H1 (cell line): ENCODE measurements around the gene GRIA4. TPM values are rescaled to one million over a fixed set of nuclear protein-coding genes. Genes with fewer than 3 reads are reported as not detected.

Experiments
- CTCF ChIA-PET: fragments of 300-600 bp; sonication (Branson Sonifier 250); formaldehyde crosslinking; loops from one replicate; lab custom pipeline; 2021; ENCODE audit not compliant: partially characterized antibody; lab: Charles Lee
- POLR2A ChIA-PET: fragments of 300-600 bp; sonication (Branson Sonifier 250); formaldehyde crosslinking; loops from one replicate; lab custom pipeline; 2021; ENCODE audit warnings: inconsistent platforms; ENCODE audit not compliant: partially characterized antibody; lab: Charles Lee
- DNase-seq, 2 experiments: peaks; one replicate each; pipeline versions ENCODE4 v3.0.0 to v3.0.0-alpha.2; 2010 to 2022; ENCODE audit warnings: low spot score in 2 of 2, low read depth in 1 of 2, mixed read lengths in 1 of 2
- FAIRE-seq: peaks from 2 replicates; lab custom pipeline; 2011; peaks lifted over from hg19 to GRCh38; lab: Jason Lieb, UNC
- H2AFZ ChIP-seq: 2 replicates; pipeline ENCODE4 v1.8.1; 2012; ENCODE audit warnings: low read length, inconsistent platforms
- H2AK5ac ChIP-seq: 2 replicates; pipeline ENCODE4 v1.6.1; 2013; ENCODE audit warnings: low read depth, low read length
- H2BK120ac ChIP-seq: replicated peaks from 2 replicates; pipeline ENCODE3; 2013; ENCODE audit warnings: low read depth, low read length, inconsistent platforms
- H2BK12ac ChIP-seq: 2 replicates; pipeline ENCODE4 v1.6.1; 2013; ENCODE audit warnings: low read depth, low read length
- H2BK15ac ChIP-seq: 2 replicates; pipeline ENCODE4 v1.6.1; 2013; ENCODE audit warnings: low read length
- H2BK20ac ChIP-seq: 2 replicates; pipeline ENCODE4 v1.6.1; 2013; ENCODE audit warnings: low read length
- H2BK5ac ChIP-seq: 2 replicates; pipeline ENCODE4 v1.6.1; 2013; ENCODE audit warnings: low read depth, low read length
- H3K14ac ChIP-seq: 2 replicates; pipeline ENCODE4 v1.6.1; 2013; ENCODE audit warnings: inconsistent platforms; ENCODE audit not compliant: insufficient read length
- H3K18ac ChIP-seq: 2 replicates; pipeline ENCODE4 v1.6.1; 2013; ENCODE audit warnings: low read length; ENCODE audit errors: extremely low read depth
- H3K23ac ChIP-seq: 2 replicates; pipeline ENCODE4 v1.6.1; 2013; ENCODE audit warnings: inconsistent platforms; ENCODE audit not compliant: insufficient read length
- H3K23me2 ChIP-seq: 2 replicates; pipeline ENCODE4 v1.6.1; 2013; ENCODE audit warnings: low read depth, low read length
- H3K27ac ChIP-seq: 2 replicates; pipeline ENCODE4 v1.6.1; 2011; ENCODE audit warnings: low read depth, low read length, inconsistent platforms
- H3K27me3 ChIP-seq, 4 experiments: replicated peaks in 1 of 4; 1 replicate in 1 of 4; 2 replicates in 3 of 4; pipeline versions ENCODE4 v1.6.1 to v1.8.1; 2011 to 2013; ENCODE audit warnings: low read length in 3 of 4, mild to moderate bottlenecking in 3 of 4, inconsistent platforms in 2 of 4, mixed read lengths in 2 of 4, moderate library complexity in 1 of 4; ENCODE audit not compliant: control insufficient read depth in 3 of 4, insufficient read depth in 3 of 4; ENCODE audit errors: extremely low read depth in 1 of 4
- H3K36me3 ChIP-seq, 4 experiments: 2 replicates each; pipeline versions ENCODE4 v1.6.1 to v1.8.1; 2011 to 2013; ENCODE audit warnings: mild to moderate bottlenecking in 4 of 4, low read length in 3 of 4, moderate library complexity in 2 of 4, control low read depth in 1 of 4, inconsistent platforms in 1 of 4; ENCODE audit not compliant: insufficient read depth in 4 of 4, control insufficient read depth in 2 of 4
- H3K4ac ChIP-seq: replicated peaks from 2 replicates; pipeline ENCODE3; 2013; ENCODE audit warnings: low read length, low read depth, mixed read lengths, inconsistent platforms; ENCODE audit not compliant: insufficient read length
- H3K4me1 ChIP-seq, 4 experiments: replicated peaks in 1 of 4; 1 replicate in 1 of 4; 2 replicates in 3 of 4; pipeline versions ENCODE4 v1.6.1 to v1.8.1; 2011 to 2013; ENCODE audit warnings: low read length in 3 of 4, inconsistent platforms in 2 of 4, mixed read lengths in 1 of 4; ENCODE audit not compliant: insufficient read depth in 4 of 4, control insufficient read depth in 3 of 4
- H3K4me2 ChIP-seq, 2 experiments: 2 replicates each; pipeline versions ENCODE4 v1.6.1 to v1.8.1; 2011 to 2013; ENCODE audit warnings: low read depth in 2 of 2, low read length in 2 of 2, control low read depth in 1 of 2, inconsistent platforms in 1 of 2, mild to moderate bottlenecking in 1 of 2; ENCODE audit not compliant: insufficient read depth in 1 of 2
- H3K4me3 ChIP-seq, 4 experiments: fragments of 200-600, 300-600 bp in 1 of 4; sonication (generic), shearing (Covaris generic), sonication (Bioruptor Twin) in 1 of 4; 2 replicates each; pipeline versions ENCODE4 v1.5.1 to v1.8.1; 2011 to 2016; ENCODE audit warnings: low read length in 4 of 4, low read depth in 3 of 4, control low read depth in 2 of 4, inconsistent platforms in 2 of 4, mild to moderate bottlenecking in 2 of 4, mixed read lengths in 1 of 4, moderate library complexity in 1 of 4; ENCODE audit not compliant: insufficient read depth in 2 of 4; ENCODE audit errors: extremely low read depth in 1 of 4
- H3K56ac ChIP-seq: replicated peaks from 2 replicates; pipeline ENCODE3; 2013; ENCODE audit warnings: low read depth, mild to moderate bottlenecking, mixed read lengths, low read length, inconsistent platforms; ENCODE audit not compliant: insufficient read length
- H3K79me1 ChIP-seq: 2 replicates; pipeline ENCODE4 v1.6.1; 2013; ENCODE audit warnings: low read depth, low read length, control low read depth
- H3K79me2 ChIP-seq, 2 experiments: 2 replicates each; pipeline versions ENCODE4 v1.6.1 to v1.8.1; 2012 to 2013; ENCODE audit warnings: low read length in 2 of 2, mild to moderate bottlenecking in 2 of 2, inconsistent platforms in 1 of 2; ENCODE audit not compliant: insufficient read depth in 2 of 2, control insufficient read depth in 1 of 2
- H3K9ac ChIP-seq, 4 experiments: replicated peaks in 1 of 4; 1 replicate in 1 of 4; 2 replicates in 3 of 4; pipeline versions ENCODE4 v1.6.1 to v1.8.1; 2011 to 2013; ENCODE audit warnings: low read depth in 3 of 4, low read length in 3 of 4, control low read depth in 2 of 4, mild to moderate bottlenecking in 2 of 4, moderate library complexity in 2 of 4, inconsistent platforms in 1 of 4; ENCODE audit errors: extremely low read depth in 1 of 4
- H3K9me3 ChIP-seq, 2 experiments: 2 replicates each; pipeline versions ENCODE4 v1.6.1 to v1.8.1; 2012 to 2013; ENCODE audit warnings: mild to moderate bottlenecking in 2 of 2, moderate library complexity in 2 of 2, control low read depth in 1 of 2, inconsistent platforms in 1 of 2, low read depth in 1 of 2, low read length in 1 of 2, mixed read lengths in 1 of 2; ENCODE audit not compliant: insufficient read depth in 2 of 2
- H4K20me1 ChIP-seq, 2 experiments: replicated peaks in 1 of 2; 2 replicates each; pipeline versions ENCODE3 to v1.8.1; 2011 to 2013; ENCODE audit warnings: inconsistent platforms in 2 of 2, low read length in 2 of 2, mild to moderate bottlenecking in 1 of 2; ENCODE audit not compliant: insufficient read depth in 2 of 2, control insufficient read depth in 1 of 2
- H4K5ac ChIP-seq: 2 replicates; pipeline ENCODE4 v1.6.1; 2013; ENCODE audit warnings: low read length, low read depth, mixed read lengths, inconsistent platforms; ENCODE audit not compliant: insufficient read length
- H4K8ac ChIP-seq: 2 replicates; pipeline ENCODE4 v1.8.0; 2013; ENCODE audit warnings: mild to moderate bottlenecking, moderate library complexity, low read length, inconsistent platforms; ENCODE audit not compliant: insufficient read depth; ENCODE audit errors: extremely low read depth
- H4K91ac ChIP-seq: replicated peaks from 2 replicates; pipeline ENCODE3; 2013; ENCODE audit warnings: low read length, mixed read lengths, inconsistent platforms; ENCODE audit not compliant: insufficient read length
- BRCA1 ChIP-seq: IDR thresholded peaks from 2 replicates; pipeline ENCODE4 v1.6.1; 2012; ENCODE audit warnings: low read depth, low read length, improper control_type of control experiment
- CEBPB ChIP-seq: IDR thresholded peaks from 2 replicates; pipeline ENCODE4 v1.6.1; 2012; ENCODE audit warnings: low read depth, low read length
- CHD1 ChIP-seq: IDR thresholded peaks from 2 replicates; pipeline ENCODE4 v1.6.1; 2012; ENCODE audit warnings: low read depth, low read length, improper control_type of control experiment
- CREB1 ChIP-seq: IDR thresholded peaks from 2 replicates; pipeline ENCODE4 v1.6.1; 2012; ENCODE audit warnings: inconsistent platforms
- CTBP2 ChIP-seq: IDR thresholded peaks from 2 replicates; pipeline ENCODE4 v1.7.0; 2011; ENCODE audit warnings: borderline replicate concordance, mild to moderate bottlenecking, moderate library complexity, mixed read lengths, low read length; ENCODE audit not compliant: insufficient read depth, insufficient read length
- KDM1A ChIP-seq: fragments of 200-600, 300-600 bp; sonication (generic); IDR thresholded peaks from 2 replicates; pipeline ENCODE4 v1.7.1; 2016; ENCODE audit warnings: mild to moderate bottlenecking, low read length, borderline replicate concordance
- POU5F1 ChIP-seq: IDR thresholded peaks from 2 replicates; pipeline ENCODE4 v1.6.1; 2011; ENCODE audit warnings: low read depth, mild to moderate bottlenecking, low read length, moderate library complexity
- RAD21 ChIP-seq, 2 experiments: IDR thresholded peaks in 1 of 2; conservative IDR thresholded peaks in 1 of 2; 2 replicates each; pipeline ENCODE4 v1.6.1; 2011; ENCODE audit warnings: low read depth in 2 of 2, low read length in 2 of 2, improper control_type of control experiment in 1 of 2, inconsistent platforms in 1 of 2, mild to moderate bottlenecking in 1 of 2, moderate library complexity in 1 of 2
- TAF7 ChIP-seq: optimal IDR thresholded peaks from 2 replicates; pipeline ENCODE3; 2011; ENCODE audit warnings: low read depth, mild to moderate bottlenecking, inconsistent platforms, low read length, moderate library complexity, borderline replicate concordance
- YY1 ChIP-seq: IDR thresholded peaks from 2 replicates; pipeline ENCODE4 v1.6.1; 2011; ENCODE audit warnings: low read depth, mild to moderate bottlenecking, low read length
- ZNF274 ChIP-seq: IDR thresholded peaks from 2 replicates; pipeline ENCODE4 v1.7.0; 2012; ENCODE audit warnings: low read length, borderline replicate concordance; ENCODE audit errors: extremely low read depth
- WGBS, 2 experiments: shearing (Covaris generic) in 1 of 2; methylation state at CpG; one replicate each; pipeline versions ENCODE4 v1.1.6 to v1.1.7; 2013 to 2015; ENCODE audit warnings: low lambda C conversion rate in 2 of 2, mixed read lengths in 2 of 2, inconsistent platforms in 1 of 2, low coverage in 1 of 2, missing lambda C conversion rate in 1 of 2; ENCODE audit not compliant: insufficient replicate concordance in 2 of 2, insufficient coverage in 1 of 2, insufficient read length in 1 of 2; ENCODE audit errors: extremely low coverage in 1 of 2, missing lambda C conversion rate in 1 of 2; 5-methylcytosine and 5-hydroxymethylcytosine counted together
- polyA plus RNA-seq, 7 experiments: library from polyadenylated mRNA; depleted of rRNA in 3 of 7; stranded (reverse) in 5 of 7; unstranded in 2 of 7; fragments of >200 nt in 5 of 7; fragments of 200-250 nt in 2 of 7; gene quantifications; 1 replicate in 5 of 7; 2 replicates in 1 of 7; 4 replicates in 1 of 7; pipeline versions ENCODE4 v1.2.1 to v1.2.3, GENCODE V29; 2011 to 2013; ENCODE audit warnings: missing spikeins in 2 of 7, mixed read lengths in 2 of 7
- total RNA-seq: library from RNA; stranded (reverse); fragmentation: NEBNext Ultra II Directional; extraction: Animal tissue kit (Norgen Biotek cat#: 25700); gene quantifications from 2 replicates; pipeline ENCODE4 v1.2.1, GENCODE V29; 2021

GRIA4 gene
- total and polyA plus RNA-seq, 2 of the 8 experiments (the other 6 are each of a cell fraction or from before 2014, with no cell fraction given) = 12.5 to 21.8 TPM

DNA sequence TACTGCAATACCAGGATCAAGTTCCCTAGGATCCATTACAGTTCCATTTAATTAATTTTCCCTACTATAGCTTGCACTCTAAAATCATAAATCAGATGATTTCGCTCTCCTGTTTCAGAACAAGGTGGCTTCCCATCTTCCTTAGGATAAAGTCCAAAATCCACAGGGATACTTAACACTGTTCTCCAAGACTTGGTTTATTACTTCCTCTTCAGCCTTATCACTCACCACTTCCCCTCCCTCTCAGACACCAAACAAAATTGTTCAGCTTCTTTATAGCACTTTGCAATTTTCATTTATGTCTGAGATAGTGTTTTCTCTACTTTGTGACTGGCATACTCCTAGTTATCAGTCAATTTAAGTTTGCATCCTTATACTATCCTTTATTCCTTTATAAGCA is 124.6 kb downstream of the GRIA4 start:
- Histone ChIP-seq H3K79me1 (no peaks in the 10 kb centered on the region), H2AFZ (no peak overlapping the region), H2BK12ac (no peak overlapping the region), H4K5ac (no peak overlapping the region), H4K91ac (no peak overlapping the region), H3K18ac (no peak overlapping the region), H3K4me3 (no peak overlapping the region), H2BK120ac (no peak overlapping the region), H2BK20ac (no peak overlapping the region), H3K23ac (no peak overlapping the region), H4K8ac (no peak overlapping the region), H3K4ac (no peak overlapping the region), H3K23me2 (no peaks in the 10 kb centered on the region), H2BK15ac (no peak overlapping the region), H3K4me1 (no peaks in the 10 kb centered on the region), H3K79me2 (no peaks in the 10 kb centered on the region), H2AK5ac (no peak overlapping the region), H3K27ac (no peak overlapping the region), H2BK5ac (no peak overlapping the region)
- FAIRE-seq = no peak
- POLR2A ChIA-PET = no interaction called here
- TF ChIP-seq BRCA1 = no peak
- no peak for TF ChIP-seq POU5F1
- TF ChIP-seq KDM1A = no peak
- TF ChIP-seq CEBPB = no peak
- TF ChIP-seq RAD21 (IDR thresholded peaks at IDR 0.05 in 1 of 2, conservative IDR thresholded peaks at IDR 0.05 in 1 of 2; ENCODE audit: low read depth in 2 of 2, low read length in 2 of 2) = no peak
- TF ChIP-seq YY1 = no peak
- no peak for TF ChIP-seq ZNF274
- TF ChIP-seq CHD1 = no peak
- TF ChIP-seq CTBP2 = no peak
- no peak for TF ChIP-seq CREB1
- no peak for TF ChIP-seq TAF7
- TF ChIP-seq, all 59 proteins: peak for 0
- no peaks in the 10 kb centered on the region for H3K36me3 ChIP-seq
- CTCF ChIA-PET = no interaction called here
- H3K9me3 ChIP-seq = no peaks in the 10 kb centered on the region
- H3K56ac ChIP-seq = no peak overlapping the region
- H4K20me1 ChIP-seq = no peaks in the 10 kb centered on the region
- no peak overlapping the region for H3K4me2 ChIP-seq
- no peaks in the 10 kb centered on the region for H3K27me3 ChIP-seq
- 92% methylated on average over 1 of the region's 1 CpG; no CpG with 5 or more reads in 1 of the 2 experiments for WGBS, 2 experiments
- no peak for DNase-seq
- H3K9ac ChIP-seq = no peak overlapping the region
- no peak overlapping the region for H3K14ac ChIP-seq
